IMR-90 (cell line): ENCODE results near the gene INPP5A.

Source experiments
- CTCF ChIP-seq: conservative IDR thresholded peaks from 2 replicates; pipeline ENCODE4 v1.5.1; 2012; ENCODE audit warnings: mild to moderate bottlenecking, low read depth, low read length, improper control_type of control experiment
- MAFK ChIP-seq: IDR thresholded peaks from 2 replicates; pipeline ENCODE4 v1.6.1; 2012; ENCODE audit warnings: low read depth, low read length, improper control_type of control experiment
- MAZ ChIP-seq: IDR thresholded peaks from 2 replicates; pipeline ENCODE4 v1.6.1; 2012; ENCODE audit warnings: low read depth, mild to moderate bottlenecking, low read length, improper control_type of control experiment, moderate library complexity, borderline replicate concordance
- MXI1 ChIP-seq: IDR thresholded peaks from 2 replicates; pipeline ENCODE4 v1.6.1; 2012; ENCODE audit warnings: low read depth, mild to moderate bottlenecking, low read length, moderate library complexity, borderline replicate concordance
- NFE2L2 ChIP-seq: fragments of 150-350 bp; IDR thresholded peaks from 2 replicates; pipeline ENCODE4 v1.6.1; 2016; ENCODE audit warnings: low read depth, mild to moderate bottlenecking, low read length
- POLR2A ChIP-seq: IDR thresholded peaks from 2 replicates; pipeline ENCODE4 v1.6.1; 2012; ENCODE audit warnings: mild to moderate bottlenecking, low read depth, low read length
- RAD21 ChIP-seq: IDR thresholded peaks from 2 replicates; pipeline ENCODE4 v1.6.1; 2012; ENCODE audit warnings: low read length, improper control_type of control experiment
- RCOR1 ChIP-seq: IDR thresholded peaks from 2 replicates; pipeline ENCODE4 v1.6.1; 2012; ENCODE audit warnings: mild to moderate bottlenecking, low read length, improper control_type of control experiment; ENCODE audit not compliant: insufficient replicate concordance
- RFX5 ChIP-seq: IDR thresholded peaks from 2 replicates; pipeline ENCODE4 v1.8.0; 2012; ENCODE audit warnings: low read depth, mild to moderate bottlenecking, low read length, moderate library complexity
- SMC3 ChIP-seq: fragments of 150-350 bp; IDR thresholded peaks from 2 replicates; pipeline ENCODE4 v1.6.1; 2016; ENCODE audit warnings: low read depth, mild to moderate bottlenecking, antibody characterized with exemption, low read length, moderate library complexity
- TF ChIP-seq, protein P1 (sequence below): fragments of 150-350 bp; IDR thresholded peaks from 2 replicates; pipeline ENCODE4 v1.6.1; 2016; ENCODE audit warnings: low read depth, mild to moderate bottlenecking, low read length, moderate library complexity, borderline replicate concordance

DNA sequence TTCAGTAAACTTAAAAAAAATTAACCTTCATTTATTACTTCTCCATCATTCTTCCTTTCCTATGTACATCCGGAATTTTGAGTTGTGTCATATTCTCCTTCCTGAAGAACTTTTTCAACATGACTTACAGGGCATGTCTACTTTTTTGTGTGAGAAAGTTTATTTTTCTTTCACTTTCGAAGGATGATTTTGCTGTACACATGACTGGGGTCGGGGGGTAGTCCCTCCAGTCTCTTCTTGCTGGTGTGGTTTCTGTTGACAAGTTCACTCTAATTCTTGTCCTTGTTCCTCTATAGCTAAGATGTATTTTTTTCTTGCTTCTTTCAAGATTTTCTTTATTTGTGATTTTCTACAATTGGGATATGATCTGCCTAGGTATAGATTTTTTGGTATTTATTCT, 55.8 kb downstream of the INPP5A start:
- TF ChIP-seq RCOR1 = no peak
- TF ChIP-seq CTCF = no peak
- no peak for TF ChIP-seq NFE2L2
- TF ChIP-seq MAFK = no peak
- TF ChIP-seq SMC3 = no peak
- no peak for TF ChIP-seq RAD21
- no peak for TF ChIP-seq POLR2A
- TF ChIP-seq, protein P1, sequence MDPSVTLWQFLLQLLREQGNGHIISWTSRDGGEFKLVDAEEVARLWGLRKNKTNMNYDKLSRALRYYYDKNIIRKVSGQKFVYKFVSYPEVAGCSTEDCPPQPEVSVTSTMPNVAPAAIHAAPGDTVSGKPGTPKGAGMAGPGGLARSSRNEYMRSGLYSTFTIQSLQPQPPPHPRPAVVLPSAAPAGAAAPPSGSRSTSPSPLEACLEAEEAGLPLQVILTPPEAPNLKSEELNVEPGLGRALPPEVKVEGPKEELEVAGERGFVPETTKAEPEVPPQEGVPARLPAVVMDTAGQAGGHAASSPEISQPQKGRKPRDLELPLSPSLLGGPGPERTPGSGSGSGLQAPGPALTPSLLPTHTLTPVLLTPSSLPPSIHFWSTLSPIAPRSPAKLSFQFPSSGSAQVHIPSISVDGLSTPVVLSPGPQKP = no peak
- TF ChIP-seq MXI1 = no peak
- TF ChIP-seq RFX5 = no peak
- no peak for TF ChIP-seq MAZ
